MG63 (cell line): ENCODE results near the gene MICU1. TPM values are rescaled to one million over a fixed set of nuclear protein-coding genes. Genes with fewer than 3 reads are reported as not detected.
"Not testable (repeated sequence)": the region's sequence is repeated elsewhere in the genome, so short reads cannot be mapped to it uniquely, and the experiment has no call there.

Experiments
- DNase-seq: peaks from one replicate; pipeline ENCODE4 v3.0.0-alpha.2; 2020
- H3K27me3 ChIP-seq: fragments of 250-450 bp; sonication (Bioruptor Pico); 2 replicates; pipeline ENCODE4 v1.5.1; 2020; ENCODE audit warnings: mild to moderate bottlenecking, moderate library complexity
- H3K36me3 ChIP-seq: fragments of 250-450 bp; sonication (Bioruptor Pico); 2 replicates; pipeline ENCODE4 v1.5.1; 2020; ENCODE audit warnings: mild to moderate bottlenecking, moderate library complexity
- H3K4me3 ChIP-seq: fragments of 250-450 bp; sonication (Bioruptor Pico); 2 replicates; pipeline ENCODE4 v1.5.1; 2020; ENCODE audit warnings: mild to moderate bottlenecking, moderate library complexity
- H3K9me3 ChIP-seq: fragments of 250-450 bp; sonication (Bioruptor Pico); 2 replicates; pipeline ENCODE4 v1.5.1; 2020; ENCODE audit warnings: mild to moderate bottlenecking, moderate library complexity
- total RNA-seq: library from RNA; depleted of rRNA; stranded (reverse); fragments of >200 nt; shearing (Covaris generic); gene quantifications from 2 replicates; pipeline ENCODE4 v1.2.3, GENCODE V29; 2014; ENCODE audit warnings: low replicate concordance

MICU1 gene
- total RNA-seq, 1 experiment from 2014 or later = 35.1 TPM

GRCh38 chr10:72502581-72502980 is 123.3 kb downstream of the MICU1 start:
- Histone ChIP-seq H3K27me3 (no peaks in the 10 kb centered on the region), H3K4me3 (no peak overlapping the region), H3K36me3 (no peaks in the 10 kb centered on the region), H3K9me3 (peaks cover 5% of the 10 kb centered on the region)
- DNase-seq = no peak

DNA sequence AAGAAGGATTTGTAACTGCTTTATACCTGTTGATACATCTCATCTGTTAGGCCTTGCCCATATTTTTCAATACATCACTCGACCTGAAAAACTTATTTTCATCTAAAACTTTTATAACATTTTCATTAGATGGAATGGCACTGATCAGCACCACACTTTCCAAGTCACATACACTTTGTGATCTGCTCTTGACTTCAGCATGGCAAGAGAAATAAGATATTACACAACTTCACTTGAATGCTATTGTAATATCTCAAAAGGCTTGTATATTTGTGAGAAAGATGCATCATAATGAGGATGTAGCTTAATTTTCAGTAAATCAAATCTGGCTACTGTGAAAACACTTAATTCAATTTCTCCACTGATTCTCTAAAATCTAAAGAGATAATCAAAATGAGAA is 126.2 kb downstream of the MICU1 start:
- no peaks in the 10 kb centered on the region for H3K36me3 ChIP-seq
- no peak overlapping the region for H3K4me3 ChIP-seq
- no peaks in the 10 kb centered on the region for H3K27me3 ChIP-seq
- DNase-seq = no peak
- H3K9me3 ChIP-seq = peaks cover 5% of the 10 kb centered on the region

GRCh38 chr10:72490951-72491350 is 134.9 kb downstream of the MICU1 start:
- H3K4me3 ChIP-seq = no peak overlapping the region
- DNase-seq = no peak

GRCh38 chr10:72487521-72487920 is 138.4 kb downstream of the MICU1 start:
- Histone ChIP-seq H3K4me3 (no peak overlapping the region), H3K9me3 (no peaks in the 10 kb centered on the region)
- no peak for DNase-seq

More at GRCh38 chr10:72490951-72491350, 134.9 kb downstream of the MICU1 start:
- Histone ChIP-seq H3K9me3 (no peaks in the 10 kb centered on the region), H3K27me3 (no peaks in the 10 kb centered on the region), H3K36me3 (no peaks in the 10 kb centered on the region)

GRCh38 chr10:72487116-72487515 is 138.8 kb downstream of the MICU1 start:
- no peaks in the 10 kb centered on the region for H3K9me3 ChIP-seq
- no peaks in the 10 kb centered on the region for H3K27me3 ChIP-seq
- DNase-seq = no peak

More at GRCh38 chr10:72487521-72487920, 138.4 kb downstream of the MICU1 start:
- H3K36me3 ChIP-seq = no peaks in the 10 kb centered on the region
- no peaks in the 10 kb centered on the region for H3K27me3 ChIP-seq

DNA sequence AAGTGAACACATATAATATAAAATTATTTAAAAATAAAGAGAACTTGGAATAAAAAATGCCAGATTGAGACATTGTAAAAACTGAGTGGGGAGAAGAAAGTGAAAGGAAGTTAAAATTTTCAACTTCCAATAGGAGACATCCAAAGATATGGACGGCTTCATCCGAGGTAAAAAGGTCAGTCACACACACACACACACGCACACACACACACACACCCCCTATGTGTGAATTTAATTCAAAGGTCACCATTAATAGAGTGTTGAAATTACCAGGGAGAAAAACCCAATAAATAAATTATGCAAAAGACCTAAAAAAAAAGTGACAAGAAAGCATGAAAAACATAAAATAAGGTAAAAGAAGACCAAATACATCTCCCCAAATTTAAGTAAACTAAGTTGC is 140.2 kb downstream of the MICU1 start:
- Histone ChIP-seq H3K27me3 (no peaks in the 10 kb centered on the region), H3K9me3 (no peaks in the 10 kb centered on the region), H3K4me3 (no peak overlapping the region), H3K36me3 (no peaks in the 10 kb centered on the region)
- no peak for DNase-seq

More at GRCh38 chr10:72487116-72487515, 138.8 kb downstream of the MICU1 start:
- Histone ChIP-seq H3K36me3 (no peaks in the 10 kb centered on the region), H3K4me3 (no peak overlapping the region)

DNA sequence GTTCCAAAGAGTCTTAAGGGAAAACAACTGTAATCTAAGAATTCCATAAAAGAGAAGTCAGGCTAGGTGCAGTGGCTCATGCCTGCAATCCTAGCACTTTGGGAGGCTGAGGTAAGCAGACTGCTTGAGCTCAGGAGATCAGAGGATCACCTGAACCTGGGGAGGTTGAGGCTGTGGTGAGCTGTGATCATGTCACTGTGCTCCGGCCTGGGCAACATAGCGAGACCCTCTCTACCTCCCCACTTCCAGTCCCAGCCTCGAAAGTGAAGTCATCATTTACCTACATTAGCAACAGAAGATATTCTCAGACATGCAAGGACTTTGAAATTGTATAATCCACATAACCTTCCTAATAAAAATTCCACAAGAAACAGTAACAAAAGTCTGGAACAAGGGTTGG is 141.4 kb downstream of the MICU1 start:
- Histone ChIP-seq H3K9me3 (no peaks in the 10 kb centered on the region), H3K36me3 (no peaks in the 10 kb centered on the region; the same call in 1 of the 2 replicates), H3K4me3 (no peak overlapping the region), H3K27me3 (no peaks in the 10 kb centered on the region)
- DNase-seq = no peak

DNA sequence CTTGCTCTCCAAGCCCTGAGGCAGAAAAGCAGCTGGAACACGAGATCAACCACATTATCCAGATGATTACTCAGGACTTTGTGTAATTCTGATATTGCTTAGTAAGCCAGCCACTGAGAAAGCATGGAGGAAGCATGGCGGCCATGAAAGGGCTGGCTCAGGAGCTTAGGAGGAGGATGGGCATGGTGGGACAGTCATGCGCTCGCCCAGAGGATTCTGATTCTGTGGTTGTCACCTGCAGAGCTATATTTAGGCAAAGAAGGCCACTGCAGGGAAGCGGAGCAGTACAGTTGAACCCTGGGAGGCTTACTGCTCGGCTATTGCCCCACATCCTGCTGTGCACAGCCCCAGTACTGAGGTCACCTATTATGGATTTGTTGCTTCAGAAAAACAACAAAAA is 142.4 kb downstream of the MICU1 start:
- no peak overlapping the region for H3K4me3 ChIP-seq
- DNase-seq = no peak
- no peaks in the 10 kb centered on the region for H3K27me3 ChIP-seq

GRCh38 chr10:72480861-72481260 is 145.0 kb downstream of the MICU1 start:
- no peaks in the 10 kb centered on the region for H3K27me3 ChIP-seq
- H3K9me3 ChIP-seq = no peaks in the 10 kb centered on the region
- peaks cover 5% of the 10 kb centered on the region for H3K36me3 ChIP-seq
- H3K4me3 ChIP-seq = no peak overlapping the region
- no peak for DNase-seq

More for the DNA sequence above, 142.4 kb downstream of the MICU1 start:
- Histone ChIP-seq H3K9me3 (no peaks in the 10 kb centered on the region), H3K36me3 (no peaks in the 10 kb centered on the region; the same call in 1 of the 2 replicates)

DNA sequence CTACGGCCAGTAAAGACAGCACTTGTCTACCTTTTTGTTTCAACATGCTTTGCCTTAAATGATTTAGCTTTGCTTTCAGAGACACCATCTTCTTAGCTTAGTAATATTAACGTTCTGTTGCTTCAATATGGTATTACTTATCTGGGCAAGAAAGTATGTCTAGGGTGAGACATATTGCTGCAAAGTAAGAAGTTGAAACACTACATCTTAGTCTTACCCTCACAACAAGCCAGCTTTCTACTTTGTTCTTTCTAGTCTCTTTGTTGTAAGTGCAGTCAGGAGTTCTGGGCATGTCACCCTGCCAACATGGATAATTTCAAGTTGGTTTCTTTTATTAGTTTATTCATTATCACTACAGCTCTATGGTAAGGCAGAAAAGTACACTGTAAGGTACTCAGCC is 148.4 kb downstream of the MICU1 start:
- no peak for DNase-seq
- Histone ChIP-seq H3K4me3 (no peak overlapping the region), H3K27me3 (no peaks in the 10 kb centered on the region), H3K36me3 (peaks cover 5% of the 10 kb centered on the region), H3K9me3 (no peaks in the 10 kb centered on the region)

DNA sequence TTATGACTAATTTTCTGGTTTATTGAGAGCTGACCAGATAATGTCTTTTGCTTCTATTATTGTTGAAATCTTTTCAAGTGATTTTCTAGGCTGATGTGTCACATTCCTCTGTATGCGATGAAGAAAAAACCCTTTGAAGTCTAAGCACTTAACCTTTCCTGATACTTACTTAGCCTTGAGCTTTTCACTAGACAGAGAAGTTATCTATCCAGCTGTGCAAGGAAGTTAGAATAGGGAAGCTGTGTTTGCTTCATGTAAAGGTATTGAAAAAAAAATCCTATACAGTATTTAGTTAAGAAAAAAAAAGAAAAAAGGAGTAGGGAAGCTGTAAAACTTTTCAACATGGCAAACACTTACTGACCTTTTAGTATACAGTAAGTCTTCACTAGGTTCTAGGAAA is 153.6 kb downstream of the MICU1 start:
- DNase-seq = no peak
- Histone ChIP-seq H3K27me3 (no peaks in the 10 kb centered on the region), H3K36me3 (peaks cover 5% of the 10 kb centered on the region), H3K9me3 (no peaks in the 10 kb centered on the region; the same call in 1 of the 2 replicates), H3K4me3 (no peak overlapping the region)

DNA sequence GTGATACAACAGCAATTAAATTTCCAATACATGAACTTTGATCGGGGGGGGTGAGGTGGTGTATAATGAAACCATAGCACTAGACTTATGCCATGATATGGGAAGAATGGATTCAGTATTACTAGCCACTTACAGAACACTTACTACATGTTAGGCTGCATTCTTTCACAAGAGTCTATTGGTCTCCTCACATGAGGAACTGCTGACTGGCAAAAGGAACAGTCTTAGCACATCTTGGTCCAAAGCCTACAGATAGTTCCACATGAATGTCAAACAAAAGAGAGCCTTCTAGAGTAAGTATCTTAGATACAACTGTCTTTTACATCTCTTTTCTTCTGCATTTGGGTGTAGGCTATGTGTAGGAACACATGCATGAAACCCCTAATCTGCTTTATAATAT is 155.2 kb downstream of the MICU1 start:
- H3K27me3 ChIP-seq = no peaks in the 10 kb centered on the region
- no peaks in the 10 kb centered on the region; the same call in 1 of the 2 replicates for H3K9me3 ChIP-seq
- H3K36me3 ChIP-seq = no peaks in the 10 kb centered on the region; the same call in none of the 2 replicates
- no peak for DNase-seq
- H3K4me3 ChIP-seq = no peak overlapping the region

GRCh38 chr10:72467064-72467463 is 158.8 kb downstream of the MICU1 start:
- not testable (repeated sequence) for DNase-seq, H3K4me3 ChIP-seq, H3K36me3 ChIP-seq, H3K27me3 ChIP-seq, H3K9me3 ChIP-seq

DNA sequence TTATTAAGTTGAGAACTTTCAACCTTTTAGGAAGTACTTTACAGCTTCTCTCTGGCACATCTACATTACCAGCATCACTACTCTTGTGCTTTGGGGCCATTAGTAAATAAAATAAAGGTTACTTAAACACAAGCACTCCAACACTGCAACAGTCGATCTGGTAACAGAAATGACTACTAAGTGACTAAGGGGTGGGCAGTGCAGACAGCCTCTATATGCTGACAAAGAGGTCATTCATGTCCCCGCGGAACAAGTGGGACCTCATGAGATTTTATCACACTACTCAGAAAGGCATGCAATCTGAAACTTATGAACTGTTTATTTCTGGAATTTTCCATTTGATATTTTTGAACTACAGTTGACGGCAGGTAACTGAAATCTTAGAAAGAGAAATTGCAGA is 159.9 kb downstream of the MICU1 start:
- no peak for DNase-seq
- H3K36me3 ChIP-seq = no peaks in the 10 kb centered on the region
- no peaks in the 10 kb centered on the region for H3K27me3 ChIP-seq
- no peak overlapping the region for H3K4me3 ChIP-seq
- no peaks in the 10 kb centered on the region for H3K9me3 ChIP-seq

- no peaks in the 10 kb centered on the region for H3K27me3 ChIP-seq
- DNase-seq = no peak
These were observed 161.4 kb downstream of the MICU1 start for GRCh38 chr10:72464438-72464837.

DNA sequence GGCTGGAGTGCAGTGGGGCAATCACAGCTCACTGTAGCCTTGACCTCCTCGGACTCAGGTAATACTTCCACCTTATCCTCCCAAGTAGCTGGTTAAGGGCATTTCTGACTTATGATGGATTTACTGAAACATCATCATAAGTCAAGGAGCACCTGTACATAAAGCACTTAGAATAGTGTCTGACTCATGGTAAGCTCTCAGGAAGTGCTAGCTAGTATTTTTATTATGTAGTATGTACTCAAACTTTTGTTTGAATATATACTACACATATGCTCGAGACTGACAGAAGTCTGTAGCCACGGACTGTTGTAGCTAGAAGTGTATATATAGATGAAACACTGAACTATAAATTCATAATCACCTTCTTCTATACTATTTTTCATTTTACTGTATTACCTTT is 163.6 kb downstream of the MICU1 start:
- no peaks in the 10 kb centered on the region for H3K36me3 ChIP-seq
- H3K9me3 ChIP-seq = no peaks in the 10 kb centered on the region
- no peak for DNase-seq
- H3K4me3 ChIP-seq = no peak overlapping the region
- H3K27me3 ChIP-seq = no peaks in the 10 kb centered on the region

More at GRCh38 chr10:72464438-72464837, 161.4 kb downstream of the MICU1 start:
- H3K4me3 ChIP-seq = no peak overlapping the region
- H3K9me3 ChIP-seq = no peaks in the 10 kb centered on the region
- H3K36me3 ChIP-seq = no peaks in the 10 kb centered on the region

DNA sequence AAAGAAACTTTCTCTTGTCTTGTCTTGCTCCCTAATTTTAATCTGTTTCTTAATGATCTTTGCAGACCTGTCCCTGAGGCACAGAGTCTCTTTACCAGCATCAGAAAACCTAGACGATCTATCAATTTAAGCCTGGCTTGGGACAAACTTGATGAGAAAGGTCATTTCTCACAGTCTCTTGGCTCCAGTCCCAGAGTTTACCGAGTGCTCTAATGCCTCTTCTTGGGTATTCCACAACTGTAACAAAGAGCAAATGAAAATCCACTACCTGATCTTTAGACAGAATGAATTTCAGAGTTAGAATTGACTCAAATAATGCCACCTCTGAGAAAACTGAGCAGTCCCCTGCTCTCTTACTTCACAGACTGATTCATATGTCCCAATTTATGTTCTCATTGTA is 164.8 kb downstream of the MICU1 start:
- DNase-seq = no peak
- H3K27me3 ChIP-seq = no peaks in the 10 kb centered on the region
- no peaks in the 10 kb centered on the region for H3K36me3 ChIP-seq
- H3K4me3 ChIP-seq = no peak overlapping the region
- no peaks in the 10 kb centered on the region for H3K9me3 ChIP-seq

DNA sequence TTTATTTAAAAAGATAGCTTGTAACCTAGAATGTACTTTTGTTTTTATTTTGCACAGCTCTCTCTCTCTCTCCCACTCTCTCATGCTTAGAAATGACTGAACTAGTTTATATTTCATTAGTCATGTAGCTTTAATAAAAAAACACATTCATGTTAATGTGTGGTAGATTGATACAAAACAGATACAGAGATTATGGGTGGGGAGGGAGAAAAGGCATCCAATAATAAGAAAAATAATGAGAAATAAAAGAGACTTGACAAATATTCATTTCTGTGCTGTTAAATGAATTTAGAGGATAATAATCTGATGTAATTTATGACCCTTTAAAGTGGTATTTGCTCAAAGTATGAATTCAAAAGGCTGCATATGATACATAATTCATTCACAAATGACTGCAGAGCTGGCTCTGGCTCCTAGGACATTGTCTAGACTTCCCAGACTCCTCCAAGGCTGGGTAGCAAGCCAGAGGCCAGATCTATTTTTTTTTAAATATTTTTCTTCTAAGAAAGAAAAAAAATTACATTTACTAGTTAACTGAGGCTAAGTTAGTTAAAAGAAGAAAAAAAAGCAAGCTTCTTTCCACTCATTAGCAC is 165.5 kb downstream of the MICU1 start:
- no peak for DNase-seq
- Histone ChIP-seq H3K36me3 (no peaks in the 10 kb centered on the region), H3K4me3 (no peak overlapping the region)

More for the DNA sequence above, 165.5 kb downstream of the MICU1 start:
- Histone ChIP-seq H3K9me3 (no peaks in the 10 kb centered on the region), H3K27me3 (no peaks in the 10 kb centered on the region)
